Heart right ventricle (tissue), 16 donors: ENCODE measurements around the gene LSM7. TPM values are rescaled to one million over a fixed set of nuclear protein-coding genes. Genes with fewer than 3 reads are reported as not detected.
A peak's percentile ranks its signal among the peaks of the same experiment; 100 is the strongest.

ENCODE experiments used
- ATAC-seq, 8 donors: fragments of 200-7000 bp; cut with Tn5 transposase; one replicate each; pipeline ENCODE4 v1.9.1; 2020; ENCODE audit warnings: mild to moderate bottlenecking in 8 of 8, moderate library complexity in 8 of 8, moderate number of reproducible peaks in 1 of 8
- DNase-seq, 2 donors: peaks; one replicate each; pipeline ENCODE4 v3.0.0-alpha.2; 2020
- H3K27ac ChIP-seq, 10 donors: fragments of 200-600 bp; sonication (generic) in 2 of 10; one replicate each; pipeline versions ENCODE4 v1.5.0 to v1.8.0; 2020 to 2022; ENCODE audit warnings: mild to moderate bottlenecking in 3 of 10
- H3K27me3 ChIP-seq, 7 donors: fragments of 200-600 bp; one replicate each; pipeline ENCODE4 v1.8.0; 2021 to 2022; ENCODE audit warnings: mild to moderate bottlenecking in 2 of 7
- H3K36me3 ChIP-seq, 9 donors: fragments of 200-600 bp; sonication (generic) in 1 of 9; one replicate each; pipeline versions ENCODE4 v1.5.0 to v1.8.0; 2020 to 2022; ENCODE audit warnings: mild to moderate bottlenecking in 2 of 9
- H3K4me1 ChIP-seq, 9 donors: fragments of 200-600 bp; sonication (generic) in 1 of 9; one replicate each; pipeline versions ENCODE4 v1.5.0 to v1.8.0; 2020 to 2022; ENCODE audit warnings: mild to moderate bottlenecking in 4 of 9
- H3K4me3 ChIP-seq, 10 donors: fragments of 200-600 bp; sonication (generic) in 2 of 10; one replicate each; pipeline versions ENCODE4 v1.5.0 to v1.8.0; 2020 to 2022; ENCODE audit warnings: mild to moderate bottlenecking in 7 of 10, moderate library complexity in 2 of 10
- H3K9me3 ChIP-seq, 11 donors: fragments of 200-600 bp in 10 of 11; sonication (generic) in 2 of 11; one replicate each; pipeline versions ENCODE4 v1.5.0 to v1.8.0; 2013 to 2022; ENCODE audit warnings: mild to moderate bottlenecking in 2 of 11, control low read depth in 1 of 11, moderate library complexity in 1 of 11
- WGBS, 2 donors: extraction: QIAGEN DNeasy Blood & Tissue Kit; methylation state at CpG; one replicate each; pipeline ENCODE4 v1.1.7; 2013; ENCODE audit warnings: inconsistent platforms in 1 of 2; 5-methylcytosine and 5-hydroxymethylcytosine counted together
- intact Hi-C, 10 donors: fragments of 100-400 bp; cut with DNase I; formaldehyde crosslinking; loops; one replicate each; pipeline versions ENCODE4 v1.11.1 to v1.14.2; 2022
- polyA plus RNA-seq, 2 donors: library from polyadenylated mRNA; stranded (reverse); fragments of 200-250 nt; gene quantifications; one replicate each; pipeline ENCODE4 v1.2.3, GENCODE V29; 2013
- total RNA-seq, 10 donors: library from RNA; stranded (reverse); fragmentation: NEBNext Ultra II Directional in 3 of 10; extraction: Animal tissue kit (Norgen Biotek cat#: 25700) in 3 of 10; gene quantifications; one replicate each; pipeline versions ENCODE4 v1.2.1 to v1.2.4, GENCODE V29; 2021 to 2023
- TF ChIP-seq, protein P1 (sequence below), 9 donors: fragments of 200-600 bp; sonication (generic) in 2 of 9; IDR thresholded peaks; one replicate each; pipeline versions ENCODE4 v1.5.0 to v1.8.0; 2021 to 2022; ENCODE audit warnings: antibody characterized with exemption in 9 of 9, mild to moderate bottlenecking in 5 of 9, moderate library complexity in 1 of 9
- donor health status: Arrhythmogenic right ventricular cardiomyopathy.
- donor health status: ischemic (EF 13 %, LVEDD 7.1; RV severe dilation, severe dysfunction).
- donor health status: healthy with polysubstance abuse.
- donor health status: DM: no; HTN: yes; CAD: no.
- donor health status: DM: no; HTN: no; CAD: no.
- donor health status: ischemic (EF 25% LVEDD 6.9; RV normal size, moderate dysfunction).
- donor health status: ischemic (EF 25% LVEDD 5.7; RV mildly dilated, moderate dysfunction).
- donor health status: healthy.
- donor health status: DM: yes; HTN: yes; CAD: no.
- donor health status: Ischemic cardiomyopathy.
- donor health status: ischemic (EF 35%, LVEDD 5.7; RV mildly dilated, moderate dysfunction).
- donor health status: nonischemic (EF 11% LVEDD 7.7; RV severe dilation, severe dysfunction).
- donor health status: DM: yes; HTN: yes; CAD: no.
- donor health status: PGD.
- donor health status: ischemic (EF 29% LVEDD 5.4; RV normal size, mild dysfunction).
- donor health status: nonischemic (EF 23%, LVEDD 6.1; RV moderate dilation, normal function).

LSM7 gene
- total and polyA plus RNA-seq, 12 donors: 29.0 to 277 (median 38.7) TPM

DNA sequence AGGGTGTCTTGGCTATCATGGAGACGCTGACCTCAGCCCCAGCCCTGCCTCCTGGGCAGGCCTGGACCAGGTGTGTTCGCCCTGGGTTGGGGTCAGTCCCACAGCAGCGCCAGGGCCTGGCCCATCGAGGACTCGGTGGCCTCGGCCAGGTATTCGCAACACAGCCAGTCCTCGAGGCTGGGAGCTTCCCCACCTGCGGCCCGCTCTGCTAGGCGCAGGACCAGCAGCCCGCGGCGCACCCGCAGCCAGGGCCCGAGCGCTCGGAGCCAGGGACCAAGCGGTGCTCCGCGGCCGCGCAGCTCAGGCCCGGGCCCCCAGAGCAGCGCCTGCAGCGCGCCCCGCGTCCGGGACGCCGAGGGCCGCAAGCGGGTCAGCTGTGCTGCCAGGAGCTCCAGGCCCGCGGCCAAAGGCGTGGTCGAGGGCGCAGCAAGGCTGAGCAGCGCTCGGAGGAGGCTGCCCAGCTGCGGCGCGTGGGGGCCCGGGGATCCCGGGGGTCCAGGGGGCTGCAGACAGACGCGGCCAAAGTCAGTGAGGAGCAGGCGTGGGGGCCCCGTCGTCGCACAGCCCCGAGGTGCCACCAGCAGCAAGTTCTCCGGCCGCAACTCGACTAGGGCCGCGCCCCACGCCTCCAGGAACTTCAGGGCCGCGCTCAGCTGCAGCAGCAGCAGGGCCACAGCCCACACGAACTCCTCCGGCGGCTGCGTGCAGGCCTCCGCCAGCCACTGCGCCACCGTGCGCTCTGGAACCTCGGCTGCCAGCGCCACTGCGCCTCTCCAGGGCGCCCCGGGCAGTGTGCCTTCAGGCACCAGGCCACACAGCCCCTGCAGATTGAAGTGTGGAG, 52.6 kb downstream of the LSM7 start:
- H3K9me3 ChIP-seq: no peaks in the 10 kb centered on the region
- 63 to 72% methylated on average over 65 to 74 of the region's 74 CpGs for WGBS, 2 donors
- ATAC-seq (peak in 4 of 8 donors; percentile 5 to 20 (median 16)), DNase-seq (peak in 1 of 2 donors; percentile 56)
- peaks cover 0 to 56% (median 14%) of the 10 kb centered on the region in 9 donors for H3K36me3 ChIP-seq
- H3K27ac ChIP-seq: peak overlapping the region in 7 of 10 donors; percentile 11 to 56 (median 44)
- peak overlapping the region in 3 of 10 donors; percentile 3 to 20 (median 5) for H3K4me3 ChIP-seq
- no peaks in the 10 kb centered on the region for H3K27me3 ChIP-seq
- H3K4me1 ChIP-seq: peaks cover 19 to 55% (median 49%) of the 10 kb centered on the region in 9 donors
- TF ChIP-seq, protein P1, sequence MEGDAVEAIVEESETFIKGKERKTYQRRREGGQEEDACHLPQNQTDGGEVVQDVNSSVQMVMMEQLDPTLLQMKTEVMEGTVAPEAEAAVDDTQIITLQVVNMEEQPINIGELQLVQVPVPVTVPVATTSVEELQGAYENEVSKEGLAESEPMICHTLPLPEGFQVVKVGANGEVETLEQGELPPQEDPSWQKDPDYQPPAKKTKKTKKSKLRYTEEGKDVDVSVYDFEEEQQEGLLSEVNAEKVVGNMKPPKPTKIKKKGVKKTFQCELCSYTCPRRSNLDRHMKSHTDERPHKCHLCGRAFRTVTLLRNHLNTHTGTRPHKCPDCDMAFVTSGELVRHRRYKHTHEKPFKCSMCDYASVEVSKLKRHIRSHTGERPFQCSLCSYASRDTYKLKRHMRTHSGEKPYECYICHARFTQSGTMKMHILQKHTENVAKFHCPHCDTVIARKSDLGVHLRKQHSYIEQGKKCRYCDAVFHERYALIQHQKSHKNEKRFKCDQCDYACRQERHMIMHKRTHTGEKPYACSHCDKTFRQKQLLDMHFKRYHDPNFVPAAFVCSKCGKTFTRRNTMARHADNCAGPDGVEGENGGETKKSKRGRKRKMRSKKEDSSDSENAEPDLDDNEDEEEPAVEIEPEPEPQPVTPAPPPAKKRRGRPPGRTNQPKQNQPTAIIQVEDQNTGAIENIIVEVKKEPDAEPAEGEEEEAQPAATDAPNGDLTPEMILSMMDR (IDR thresholded peaks at IDR 0.05): no peak
- intact Hi-C loops: loop anchor here in 8 of 10 donors (2.0 to 10.0 kb wide), 6 partner anchors 41 to 121 kb away; partner anchors contain the start of genes AP3D1 (in 2 of the 8) and DOT1L (in 1 of the 8)

DNA sequence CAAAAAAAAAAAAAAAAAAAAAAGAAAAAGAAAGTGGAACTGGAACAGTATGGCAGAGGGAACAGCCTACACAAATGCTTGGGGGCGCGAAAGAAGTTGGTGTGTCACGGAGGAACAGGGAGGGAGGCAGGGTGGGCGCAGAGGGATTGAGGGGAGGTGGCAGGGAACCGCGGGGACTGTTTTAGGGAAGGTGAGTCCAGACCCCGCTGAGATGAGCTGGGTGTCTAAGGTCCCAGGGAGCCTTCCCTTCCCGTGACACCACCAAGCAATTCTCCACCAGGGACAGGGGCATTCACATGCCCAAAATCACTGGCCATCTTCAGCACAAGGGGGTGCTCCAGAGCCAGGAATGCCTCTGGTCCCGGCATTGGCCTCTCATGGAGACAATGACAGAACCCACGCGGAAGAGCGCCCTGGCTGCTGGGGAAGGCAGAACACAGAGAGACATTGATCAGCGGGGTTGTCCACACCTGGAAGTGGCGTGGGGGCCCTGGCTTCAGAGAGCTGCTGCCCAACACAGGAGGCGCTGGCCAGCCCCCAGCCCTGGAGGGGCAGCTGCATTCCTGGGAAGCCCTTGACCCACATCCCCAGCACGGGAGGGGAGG, 53.4 kb downstream of the LSM7 start:
- DNase-seq: peak; percentile 60 to 68
- H3K36me3 ChIP-seq: peaks cover 0 to 56% (median 14%) of the 10 kb centered on the region in 9 donors
- ATAC-seq: peak in 7 of 8 donors; percentile 10 to 49 (median 31)
- no peaks in the 10 kb centered on the region for H3K27me3 ChIP-seq
- TF ChIP-seq, protein P1 (IDR thresholded peaks at IDR 0.05): peak; percentile 9 to 67 (median 64)
- intact Hi-C loops: loop anchor here (2.0 to 10.0 kb wide), 9 partner anchors 38 to 120 kb away; partner anchors contain the start of genes AP3D1 (in 2 of the 10), PLEKHJ1 (in 2 of the 10), SF3A2 (in 2 of the 10) and DOT1L (in 1 of the 10)
- 47 to 55% methylated on average over 16 of the region's 16 CpGs for WGBS, 2 donors
- H3K4me1 ChIP-seq: peaks cover 19 to 55% (median 49%) of the 10 kb centered on the region in 9 donors
- no peaks in the 10 kb centered on the region for H3K9me3 ChIP-seq
- no peak overlapping the region for H3K4me3 ChIP-seq
- peak overlapping the region in 7 of 10 donors; percentile 11 to 56 (median 44) for H3K27ac ChIP-seq

DNA sequence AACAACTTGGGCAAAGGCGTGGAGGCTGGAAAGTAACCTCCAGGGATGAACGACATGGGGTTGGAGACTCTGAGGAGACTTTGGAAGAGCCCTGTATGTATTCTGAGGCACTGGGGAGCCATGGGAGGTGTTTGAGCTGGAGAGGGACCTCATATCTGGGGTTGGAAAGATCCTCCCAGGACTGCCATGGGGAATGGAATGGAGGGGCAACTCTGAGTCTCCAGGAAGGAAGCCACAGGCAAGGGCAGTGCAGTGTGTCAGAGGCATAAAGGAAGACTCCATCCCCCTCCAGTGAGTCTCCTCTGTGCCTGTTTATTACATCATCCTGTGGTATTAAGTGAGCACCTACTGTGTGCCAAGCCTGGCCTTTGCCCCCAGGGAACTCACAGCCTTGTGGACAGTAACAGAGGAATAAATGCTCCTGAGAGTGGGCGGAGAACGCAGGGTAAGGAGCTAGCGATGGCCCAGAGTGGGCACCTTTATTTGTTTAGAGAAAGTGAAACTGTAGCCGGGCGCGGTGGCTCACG, 54.1 kb downstream of the LSM7 start:
- Histone ChIP-seq H3K27ac (peak overlapping the region in 8 of 10 donors; percentile 47 to 100 (median 76)), H3K4me3 (peak overlapping the region in 6 of 10 donors; percentile 24 to 100 (median 98)), H3K9me3 (no peaks in the 10 kb centered on the region), H3K36me3 (peaks cover 0 to 56% (median 14%) of the 10 kb centered on the region in 9 donors), H3K4me1 (peaks cover 19 to 55% (median 49%) of the 10 kb centered on the region in 9 donors), H3K27me3 (no peaks in the 10 kb centered on the region)
- TF ChIP-seq, protein P1 (IDR thresholded peaks at IDR 0.05): no peak
- 88 to 90% methylated on average over 9 of the region's 9 CpGs for WGBS, 2 donors
- DNase-seq (no peak), ATAC-seq (no peak)
- intact Hi-C loops: loop anchor here (2.0 to 10.0 kb wide), 7 partner anchors 37 to 121 kb away; partner anchors contain the start of genes AP3D1 (in 2 of the 10), PLEKHJ1 (in 2 of the 10) and SF3A2 (in 2 of the 10)
